ENCODE measurements around the gene SSR4.

- TF ChIP-seq CTCF (conservative IDR thresholded peaks at IDR 0.05 in 1 of 2, IDR thresholded peaks at IDR 0.05 in 1 of 2; ENCODE audit: low read depth in 1 of 2, low read length in 2 of 2) (no peak), EZH2 (IDR thresholded peaks at IDR 0.05; ENCODE audit: low read length, missing control alignments) (no peak)
Observed at GRCh38 chrX:153804621-153805020, 10.2 kb downstream of the SSR4 start.

Measured in fibroblast of lung (primary cell).